H9 (cell line): ENCODE data around the gene CTAGE1. TPM values are rescaled to one million over a fixed set of nuclear protein-coding genes. Genes with fewer than 3 reads are reported as not detected.

Source experiments
- DNase-seq: peaks from one replicate; pipeline ENCODE4 v3.0.0-alpha.2; 2017
- H2AFZ ChIP-seq: one replicate; pipeline ENCODE4 v1.6.1; 2013; ENCODE audit warnings: mild to moderate bottlenecking, low read length, control low read depth, moderate library complexity
- H2AK5ac ChIP-seq: 2 replicates; pipeline ENCODE4 v1.6.1; 2013; ENCODE audit warnings: low read length, control low read depth, mixed read lengths; ENCODE audit not compliant: insufficient read length
- H2BK120ac ChIP-seq: one replicate; pipeline ENCODE4 v1.6.1; 2013; ENCODE audit warnings: low read depth, mild to moderate bottlenecking, low read length, control low read depth, inconsistent platforms; ENCODE audit not compliant: poor library complexity, severe bottlenecking
- H2BK12ac ChIP-seq: 2 replicates; pipeline ENCODE4 v1.6.1; 2013; ENCODE audit warnings: low read length, control low read depth, mixed read lengths, low read depth; ENCODE audit not compliant: insufficient read length
- H2BK15ac ChIP-seq: 2 replicates; pipeline ENCODE4 v1.6.1; 2013; ENCODE audit warnings: low read depth, low read length, control low read depth
- H2BK20ac ChIP-seq: one replicate; pipeline ENCODE4 v1.6.1; 2013; ENCODE audit warnings: low read depth, mild to moderate bottlenecking, low read length, control low read depth, inconsistent platforms; ENCODE audit not compliant: poor library complexity, severe bottlenecking
- H2BK5ac ChIP-seq: 2 replicates; pipeline ENCODE4 v1.6.1; 2013; ENCODE audit warnings: low read length, control low read depth, mixed read lengths; ENCODE audit not compliant: insufficient read length
- H3K14ac ChIP-seq: 2 replicates; pipeline ENCODE4 v1.6.1; 2013; ENCODE audit warnings: low read length, control low read depth; ENCODE audit not compliant: insufficient read depth
- H3K18ac ChIP-seq: 2 replicates; pipeline ENCODE4 v1.6.1; 2013; ENCODE audit warnings: low read depth, mild to moderate bottlenecking, mixed read lengths, low read length, control low read depth; ENCODE audit not compliant: insufficient read length
- H3K23ac ChIP-seq: 2 replicates; pipeline ENCODE4 v1.6.1; 2013; ENCODE audit warnings: low read length, control low read depth, mixed read lengths, low read depth; ENCODE audit not compliant: insufficient read length
- H3K23me2 ChIP-seq: 2 replicates; pipeline ENCODE4 v1.6.1; 2013; ENCODE audit warnings: low read depth, mild to moderate bottlenecking, mixed read lengths, low read length, control low read depth; ENCODE audit not compliant: insufficient read length, poor library complexity, severe bottlenecking
- H3K27ac ChIP-seq: 2 replicates; pipeline ENCODE4 v1.5.1; 2013; ENCODE audit warnings: low read length, control low read depth, mixed read lengths, low read depth; ENCODE audit not compliant: insufficient read length
- H3K27me3 ChIP-seq: 2 replicates; pipeline ENCODE4 v1.6.1; 2013; ENCODE audit warnings: low read length, control low read depth, inconsistent platforms; ENCODE audit not compliant: insufficient read depth
- H3K4ac ChIP-seq: 2 replicates; pipeline ENCODE4 v1.6.1; 2013; ENCODE audit warnings: low read depth, mild to moderate bottlenecking, control low read depth, inconsistent platforms, low read length, moderate library complexity
- H3K4me1 ChIP-seq: 2 replicates; pipeline ENCODE4 v1.6.1; 2013; ENCODE audit warnings: low read length, control low read depth, inconsistent platforms; ENCODE audit not compliant: insufficient read depth
- H3K4me2 ChIP-seq: 2 replicates; pipeline ENCODE4 v1.6.1; 2013; ENCODE audit warnings: low read length, control low read depth, mixed read lengths; ENCODE audit not compliant: insufficient read length, insufficient read depth
- H3K56ac ChIP-seq: 2 replicates; pipeline ENCODE4 v1.6.1; 2013; ENCODE audit warnings: low read depth, mild to moderate bottlenecking, mixed read lengths, low read length, control low read depth; ENCODE audit not compliant: insufficient read length
- H3K79me1 ChIP-seq: 2 replicates; pipeline ENCODE4 v1.6.1; 2013; ENCODE audit warnings: low read depth, mild to moderate bottlenecking, moderate library complexity, low read length, control low read depth, inconsistent platforms; ENCODE audit not compliant: insufficient read depth, poor library complexity, severe bottlenecking
- H3K79me2 ChIP-seq: 2 replicates; pipeline ENCODE4 v1.6.1; 2013; ENCODE audit warnings: low read length, control low read depth, inconsistent platforms; ENCODE audit not compliant: insufficient read depth
- H3K9ac ChIP-seq: 2 replicates; pipeline ENCODE4 v1.6.1; 2013; ENCODE audit warnings: low read length, control low read depth, mixed read lengths; ENCODE audit not compliant: insufficient read length; ENCODE audit errors: extremely low read depth
- H3K9me3 ChIP-seq: one replicate; pipeline ENCODE4 v1.6.1; 2013; ENCODE audit warnings: low read depth, low read length, inconsistent platforms; ENCODE audit not compliant: control insufficient read depth
- H3T11ph ChIP-seq: one replicate; pipeline ENCODE4 v1.6.1; 2013; ENCODE audit warnings: mild to moderate bottlenecking, low read length, control low read depth, inconsistent platforms
- H4K20me1 ChIP-seq: one replicate; pipeline ENCODE4 v1.6.1; 2013; ENCODE audit not compliant: control insufficient read depth, insufficient read length, insufficient read depth
- H4K5ac ChIP-seq: 2 replicates; pipeline ENCODE4 v1.6.1; 2013; ENCODE audit warnings: low read depth, mild to moderate bottlenecking, mixed read lengths, low read length, control low read depth; ENCODE audit not compliant: insufficient read length
- H4K8ac ChIP-seq: replicated peaks from 2 replicates; pipeline ENCODE4 v1.6.1; 2013; ENCODE audit warnings: low read length, control low read depth, mixed read lengths, low read depth; ENCODE audit not compliant: insufficient read length
- H4K91ac ChIP-seq: 2 replicates; pipeline ENCODE4 v1.6.1; 2013; ENCODE audit warnings: low read depth, mild to moderate bottlenecking, moderate library complexity, mixed read lengths, low read length, control low read depth; ENCODE audit not compliant: insufficient read length
- H3K27ac Mint-ChIP-seq, 3 experiments: 2 replicates in 2 of 3; 3 replicates in 1 of 3; pipeline ENCODE4 v1.8.0; 2020 to 2021; ENCODE audit warnings: mixed read lengths in 3 of 3, mild to moderate bottlenecking in 1 of 3, moderate library complexity in 1 of 3
- H3K27me3 Mint-ChIP-seq: 2 replicates; pipeline ENCODE4 v1.8.0; 2021; ENCODE audit warnings: low read depth, mild to moderate bottlenecking, moderate library complexity, mixed read lengths
- H3K36me3 Mint-ChIP-seq, 3 experiments: 2 replicates in 2 of 3; 3 replicates in 1 of 3; pipeline ENCODE4 v1.8.0; 2020 to 2021; ENCODE audit warnings: low read depth in 3 of 3, mixed read lengths in 3 of 3; ENCODE audit not compliant: insufficient read depth in 1 of 3
- H3K4me1 Mint-ChIP-seq, 2 experiments: 2 replicates each; pipeline ENCODE4 v1.8.0; 2020; ENCODE audit warnings: mixed read lengths in 2 of 2
- H3K4me3 Mint-ChIP-seq, 2 experiments: 2 replicates in 1 of 2; 3 replicates in 1 of 2; pipeline ENCODE4 v1.8.0; 2020 to 2021; ENCODE audit warnings: mild to moderate bottlenecking in 2 of 2, mixed read lengths in 2 of 2, moderate library complexity in 1 of 2
- H3K9me3 Mint-ChIP-seq, 2 experiments: 2 replicates in 1 of 2; 3 replicates in 1 of 2; pipeline ENCODE4 v1.8.0; 2020; ENCODE audit warnings: mild to moderate bottlenecking in 2 of 2, mixed read lengths in 2 of 2, moderate library complexity in 1 of 2
- CTCF ChIP-seq: fragments of 200-600 bp; sonication (generic); conservative IDR thresholded peaks from 3 replicates; pipeline ENCODE4 v1.8.0; 2021; ENCODE audit warnings: antibody characterized with exemption, mild to moderate bottlenecking
- WGBS: extraction: QIAGEN DNeasy Blood & Tissue Kit; methylation state at CpG from one replicate; pipeline ENCODE4 v1.1.7; 2013; ENCODE audit warnings: missing lambda C conversion rate, low lambda C conversion rate, mixed read lengths; ENCODE audit not compliant: insufficient read length; ENCODE audit errors: extremely low coverage; 5-methylcytosine and 5-hydroxymethylcytosine counted together
- total RNA-seq: library from RNA; stranded (reverse); gene quantifications from 2 replicates; pipeline ENCODE4 v1.2.1, GENCODE V29; 2021

Gene CTAGE1
- total RNA-seq, 1 experiment from 2014 or later, result not detected

- TF ChIP-seq CTCF, result no peak
These were observed 26.0 kb downstream of the CTAGE1 start for GRCh38 chr18:22391407-22392345.

More at GRCh38 chr18:22391407-22392345, 26.0 kb downstream of the CTAGE1 start:
- Histone ChIP-seq H3K27ac (no peak overlapping the region), H3K23me2 (no peaks in the 10 kb centered on the region), H3K56ac (no peak overlapping the region), H3K4me2 (no peak overlapping the region), H3K79me2 (no peaks in the 10 kb centered on the region), H3K9me3 (no peaks in the 10 kb centered on the region), H3K23ac (no peak overlapping the region), H4K91ac (no peak overlapping the region), H4K20me1 (no peaks in the 10 kb centered on the region), H3K9ac (no peak overlapping the region), H4K5ac (no peak overlapping the region), H3K14ac (no peak overlapping the region), H3K4me1 (no peaks in the 10 kb centered on the region), H2AFZ (no peak overlapping the region), H2BK15ac (no peak overlapping the region), H3T11ph (no peak overlapping the region), H2AK5ac (no peak overlapping the region), H3K79me1 (no peaks in the 10 kb centered on the region), H3K18ac (no peak overlapping the region), H2BK120ac (no peak overlapping the region), H2BK5ac (no peak overlapping the region), H3K27me3 (no peaks in the 10 kb centered on the region), H2BK20ac (no peak overlapping the region), H3K4ac (no peak overlapping the region), H2BK12ac (no peak overlapping the region), H4K8ac (no peak overlapping the region)
- no CpG with 5 or more reads among the region's 6 CpGs for WGBS
- H3K4me1 Mint-ChIP-seq, result no peaks in the 10 kb centered on the region
- H3K36me3 Mint-ChIP-seq, result no peaks in the 10 kb centered on the region
- no peak overlapping the region for H3K27ac Mint-ChIP-seq
- no peak for DNase-seq
- H3K4me3 Mint-ChIP-seq, result no peak overlapping the region
- H3K9me3 Mint-ChIP-seq, result no peaks in the 10 kb centered on the region
- H3K27me3 Mint-ChIP-seq, result peaks cover 2% of the 10 kb centered on the region; the same call in 1 of the 2 replicates
